K562 (cell line): ENCODE data around the gene EPB41L4A.

ENCODE experiments used
- BRCA1 ChIP-seq, 2 experiments: fragments of 450-650 bp in 1 of 2; sonication (generic) in 1 of 2; formaldehyde crosslinking in 1 of 2; IDR thresholded peaks; 2 replicates each; pipeline versions ENCODE4 v1.5.0 to v1.6.1; 2017 to 2020; ENCODE audit warnings: mild to moderate bottlenecking in 1 of 2, missing genetic modification reagents in 1 of 2
- CEBPB ChIP-seq: fragments of 450-650 bp; IDR thresholded peaks from 2 replicates; pipeline ENCODE4 v1.6.1; 2016; ENCODE audit warnings: missing genetic modification characterization, missing compliant biosample characterization
- CHD2 ChIP-seq: IDR thresholded peaks from 2 replicates; pipeline ENCODE4 v1.6.1; 2011; ENCODE audit warnings: low read depth, low read length
- ESRRA ChIP-seq: fragments of 450-650 bp; IDR thresholded peaks from 2 replicates; pipeline ENCODE4 v1.6.1; 2014; ENCODE audit warnings: low read depth, mild to moderate bottlenecking, moderate library complexity, borderline replicate concordance
- MEIS2 ChIP-seq: fragments of 450-650 bp; IDR thresholded peaks from 2 replicates; pipeline ENCODE4 v1.6.1; 2014; ENCODE audit warnings: mild to moderate bottlenecking; ENCODE audit not compliant: partially characterized antibody
- PHB2 ChIP-seq: fragments of 450-650 bp; IDR thresholded peaks from 2 replicates; pipeline ENCODE4 v1.6.1; 2017; ENCODE audit warnings: low read depth
- POLR2A ChIP-seq: fragments of 450-650 bp; conservative IDR thresholded peaks from 2 replicates; pipeline ENCODE4 v1.6.1; 2016
- POLR2AphosphoS5 ChIP-seq: IDR thresholded peaks from 2 replicates; pipeline ENCODE4 v1.6.1; 2011; ENCODE audit warnings: mild to moderate bottlenecking, low read depth, low read length, moderate library complexity; ENCODE audit not compliant: control insufficient read depth, insufficient read depth
- SIN3A ChIP-seq, 2 experiments: fragments of 150-350 bp in 1 of 2; IDR thresholded peaks; 2 replicates each; pipeline ENCODE4 v1.6.1; 2011 to 2016; ENCODE audit warnings: borderline replicate concordance in 2 of 2, low read depth in 2 of 2, low read length in 2 of 2, mild to moderate bottlenecking in 2 of 2, moderate library complexity in 2 of 2; ENCODE audit not compliant: control insufficient read depth in 1 of 2
- SMC3 ChIP-seq: conservative IDR thresholded peaks from 2 replicates; pipeline ENCODE4 v1.6.1; 2011; ENCODE audit warnings: low read depth, low read length, improper control_type of control experiment; ENCODE audit not compliant: insufficient read depth
- SREBF1 ChIP-seq: fragments of 150-350 bp; IDR thresholded peaks from 2 replicates; pipeline ENCODE4 v1.6.1; 2014; ENCODE audit warnings: antibody characterized with exemption, low read depth, low read length, borderline replicate concordance
- ZNF384 ChIP-seq: IDR thresholded peaks from 2 replicates; pipeline ENCODE4 v1.6.1; 2012; ENCODE audit warnings: low read depth, low read length, improper control_type of control experiment
- TF ChIP-seq, protein P1 (sequence below): sonication (generic); formaldehyde crosslinking; IDR thresholded peaks from 2 replicates; pipeline ENCODE4 v1.8.1; 2023; ENCODE audit warnings: missing genetic modification reagents, mild to moderate bottlenecking, borderline replicate concordance

DNA sequence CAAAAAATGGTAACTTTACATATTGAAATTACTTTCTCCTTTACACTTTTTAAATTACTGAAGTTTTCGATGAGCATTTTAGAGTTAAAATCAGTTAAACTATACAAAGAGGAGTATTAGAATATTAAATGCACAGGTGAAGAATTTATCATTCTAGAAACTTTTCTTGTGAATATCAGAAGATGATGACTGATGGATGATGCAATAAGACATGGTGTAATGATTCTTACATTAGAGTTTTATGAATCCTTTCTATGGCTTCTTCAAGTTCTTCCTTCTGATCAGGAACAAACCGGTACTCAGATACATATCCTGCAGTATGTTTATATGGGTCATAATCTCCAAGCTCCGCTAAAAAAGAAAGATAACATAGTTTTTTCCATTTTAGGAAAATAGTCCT is 154.4 kb downstream of the EPB41L4A start:
- TF ChIP-seq POLR2A (no peak), CEBPB (tag) (peak; percentile 26), SMC3 (no peak), MEIS2 (no peak), PHB2 (no peak), SIN3A (IDR thresholded peaks at IDR 0.05; ENCODE audit: borderline replicate concordance in 2 of 2, control insufficient read depth in 1 of 2, low read depth in 2 of 2, low read length in 2 of 2) (no peak), ZNF384 (no peak), SREBF1 (no peak), CHD2 (no peak), BRCA1 (IDR thresholded peaks at IDR 0.05) (no peak), BRCA1 (CRISPR knock-in tag; IDR thresholded peaks at IDR 0.05) (no peak), ESRRA (no peak), POLR2AphosphoS5 (no peak)
- TF ChIP-seq, protein P1, sequence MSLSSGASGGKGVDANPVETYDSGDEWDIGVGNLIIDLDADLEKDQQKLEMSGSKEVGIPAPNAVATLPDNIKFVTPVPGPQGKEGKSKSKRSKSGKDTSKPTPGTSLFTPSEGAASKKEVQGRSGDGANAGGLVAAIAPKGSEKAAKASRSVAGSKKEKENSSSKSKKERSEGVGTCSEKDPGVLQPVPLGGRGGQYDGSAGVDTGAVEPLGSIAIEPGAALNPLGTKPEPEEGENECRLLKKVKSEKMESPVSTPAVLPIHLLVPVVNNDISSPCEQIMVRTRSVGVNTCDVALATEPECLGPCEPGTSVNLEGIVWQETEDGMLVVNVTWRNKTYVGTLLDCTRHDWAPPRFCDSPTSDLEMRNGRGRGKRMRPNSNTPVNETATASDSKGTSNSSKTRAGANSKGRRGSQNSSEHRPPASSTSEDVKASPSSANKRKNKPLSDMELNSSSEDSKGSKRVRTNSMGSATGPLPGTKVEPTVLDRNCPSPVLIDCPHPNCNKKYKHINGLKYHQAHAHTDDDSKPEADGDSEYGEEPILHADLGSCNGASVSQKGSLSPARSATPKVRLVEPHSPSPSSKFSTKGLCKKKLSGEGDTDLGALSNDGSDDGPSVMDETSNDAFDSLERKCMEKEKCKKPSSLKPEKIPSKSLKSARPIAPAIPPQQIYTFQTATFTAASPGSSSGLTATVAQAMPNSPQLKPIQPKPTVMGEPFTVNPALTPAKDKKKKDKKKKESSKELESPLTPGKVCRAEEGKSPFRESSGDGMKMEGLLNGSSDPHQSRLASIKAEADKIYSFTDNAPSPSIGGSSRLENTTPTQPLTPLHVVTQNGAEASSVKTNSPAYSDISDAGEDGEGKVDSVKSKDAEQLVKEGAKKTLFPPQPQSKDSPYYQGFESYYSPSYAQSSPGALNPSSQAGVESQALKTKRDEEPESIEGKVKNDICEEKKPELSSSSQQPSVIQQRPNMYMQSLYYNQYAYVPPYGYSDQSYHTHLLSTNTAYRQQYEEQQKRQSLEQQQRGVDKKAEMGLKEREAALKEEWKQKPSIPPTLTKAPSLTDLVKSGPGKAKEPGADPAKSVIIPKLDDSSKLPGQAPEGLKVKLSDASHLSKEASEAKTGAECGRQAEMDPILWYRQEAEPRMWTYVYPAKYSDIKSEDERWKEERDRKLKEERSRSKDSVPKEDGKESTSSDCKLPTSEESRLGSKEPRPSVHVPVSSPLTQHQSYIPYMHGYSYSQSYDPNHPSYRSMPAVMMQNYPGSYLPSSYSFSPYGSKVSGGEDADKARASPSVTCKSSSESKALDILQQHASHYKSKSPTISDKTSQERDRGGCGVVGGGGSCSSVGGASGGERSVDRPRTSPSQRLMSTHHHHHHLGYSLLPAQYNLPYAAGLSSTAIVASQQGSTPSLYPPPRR (CRISPR knock-in tag), result no peak
